IPS DF 4.7 (cell line): ENCODE results near the gene MARK4.
"Not testable (repeated sequence)": the region's sequence is repeated elsewhere in the genome, so short reads cannot be mapped to it uniquely, and the experiment has no call there.

Experiments used
- DNase-seq: peaks from one replicate; pipeline ENCODE4 v3.0.0-alpha.2; 2013; ENCODE audit warnings: low spot score; ENCODE audit errors: extremely low read depth

MARK4 gene

DNA sequence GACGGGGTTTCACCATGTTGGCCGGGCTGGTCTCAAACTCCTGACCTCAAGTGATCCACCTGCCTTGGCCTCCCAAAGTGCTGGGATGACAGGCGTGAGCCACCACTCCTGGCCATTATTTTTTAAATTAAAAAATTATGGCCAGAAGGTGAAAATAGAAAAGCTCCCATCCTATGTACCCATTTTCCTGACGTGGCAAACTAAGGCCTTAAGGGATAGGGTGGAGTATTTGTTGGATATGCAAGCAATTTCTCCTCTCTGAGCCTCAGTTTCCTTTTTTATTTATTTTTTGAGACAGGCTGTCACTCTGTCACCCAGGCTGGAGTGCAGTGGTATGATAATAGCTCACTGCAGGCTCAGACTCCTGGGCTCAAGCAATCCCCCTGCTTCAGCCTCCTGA lies 83.8 kb downstream of the MARK4 start:
- not testable (repeated sequence) for DNase-seq

DNA sequence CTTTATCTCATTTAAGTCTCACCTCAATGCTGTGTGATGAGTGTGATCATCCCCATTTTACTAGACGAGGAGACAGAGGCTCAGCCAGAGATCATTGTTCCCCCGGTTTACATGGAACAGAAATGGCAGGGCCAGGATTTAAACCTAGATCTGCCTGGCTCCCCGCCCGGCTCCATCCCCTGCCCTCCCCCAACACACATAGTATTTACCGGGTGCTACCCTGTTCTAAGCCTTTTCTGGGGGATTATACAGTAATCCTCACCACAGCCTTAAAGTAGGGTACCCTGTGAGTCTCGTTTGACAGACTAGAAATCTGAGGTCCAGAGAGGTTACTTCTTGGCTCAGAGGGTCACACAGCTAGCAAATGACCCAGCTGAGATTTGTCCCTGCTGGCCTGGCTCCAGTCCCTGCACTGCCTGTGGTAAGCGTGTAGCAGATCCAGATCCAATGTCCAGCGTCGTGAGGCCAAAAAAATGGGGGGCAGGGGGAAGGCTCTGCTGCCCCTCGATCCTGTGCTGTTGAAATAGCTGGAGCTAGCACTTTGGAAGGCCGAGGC lies 85.7 kb downstream of the MARK4 start:
- DNase-seq, result no peak

DNA sequence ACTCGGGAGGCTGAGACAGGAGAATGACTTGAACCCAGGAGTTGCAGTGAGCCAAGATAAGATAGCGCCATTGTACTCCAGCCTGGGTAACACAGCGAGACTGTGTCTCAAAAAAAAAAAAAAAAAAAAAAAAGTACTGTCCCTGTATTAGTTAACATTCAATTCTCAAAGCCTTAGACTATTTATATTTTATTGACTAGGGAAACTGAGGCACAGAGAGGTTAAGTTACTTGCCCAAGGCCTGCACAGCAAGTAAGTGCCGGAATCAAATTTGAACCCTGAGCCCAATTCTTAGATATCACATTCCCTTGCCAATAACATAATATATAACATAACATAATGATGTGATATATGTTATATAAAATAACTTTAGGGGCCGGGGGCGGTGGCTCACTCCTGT lies 88.6 kb downstream of the MARK4 start:
- no peak for DNase-seq

DNA sequence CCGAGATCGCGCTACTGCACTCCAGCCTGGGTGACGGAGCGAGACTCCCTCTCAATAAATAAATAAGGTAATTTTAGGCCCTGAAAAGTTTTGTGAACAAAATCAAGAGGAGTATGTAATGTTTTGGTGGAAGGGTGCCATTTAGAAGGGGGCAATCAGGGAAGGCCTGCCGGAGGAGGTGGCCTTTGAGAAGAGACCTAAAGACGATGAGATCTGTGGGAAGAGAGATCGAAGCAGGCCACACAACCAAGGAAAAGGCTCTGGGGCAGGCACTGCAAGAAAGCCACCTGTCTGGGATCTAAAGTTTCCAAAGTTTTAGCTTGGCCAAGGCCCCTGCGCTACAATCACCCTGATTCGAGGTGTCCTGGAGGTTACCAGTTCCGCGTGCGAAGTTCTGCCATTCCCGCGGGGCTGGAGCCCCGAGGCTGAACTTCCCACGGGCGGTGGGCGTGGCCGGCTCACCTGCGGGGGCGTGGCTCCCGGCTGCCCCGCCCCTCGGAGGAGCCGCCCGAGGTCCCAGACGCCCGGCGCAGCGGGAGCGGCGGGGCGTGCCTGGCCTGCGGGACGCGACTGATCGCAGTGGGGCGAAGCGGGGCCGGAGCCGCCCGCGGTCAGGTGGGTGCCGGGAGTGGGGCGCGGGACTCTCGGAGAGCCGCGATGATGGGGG lies 89.3 kb downstream of the MARK4 start, which contains the start of gene KLC3:
Gene KLC3 (plus strand): TSS at position 519 of the 667 bp plus-strand sequence. CDS start 4,792 bp downstream, outside the sequence.
- no peak for DNase-seq

DNA sequence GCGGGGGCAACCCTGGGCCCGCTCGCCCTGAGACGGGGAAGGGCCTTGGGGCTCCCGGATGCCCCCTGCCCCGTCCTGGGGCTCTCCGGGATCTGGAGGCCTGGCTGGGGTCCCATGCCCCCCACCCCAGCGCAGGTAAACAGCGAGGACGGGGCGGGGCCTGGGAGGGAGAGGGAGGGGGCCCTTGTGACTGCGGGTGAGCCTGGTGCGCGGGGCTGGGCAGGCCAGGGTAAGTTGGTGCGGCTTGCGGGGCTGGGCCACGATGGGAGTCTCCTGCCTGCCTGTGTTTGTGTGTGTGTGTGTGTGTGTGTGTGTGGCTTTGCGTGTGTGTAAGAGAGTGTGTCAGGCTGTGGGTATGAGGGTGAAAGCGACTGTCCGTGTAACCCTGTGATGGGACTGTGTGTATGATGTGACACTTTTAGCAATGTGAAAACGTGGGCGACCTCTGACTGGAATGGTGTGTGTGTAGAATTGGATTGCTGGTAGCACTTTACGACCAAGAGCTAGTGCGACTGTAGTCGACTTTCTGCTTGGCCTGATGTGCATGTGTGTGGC lies 89.9 kb downstream of the MARK4 start:
- no peak for DNase-seq

DNA sequence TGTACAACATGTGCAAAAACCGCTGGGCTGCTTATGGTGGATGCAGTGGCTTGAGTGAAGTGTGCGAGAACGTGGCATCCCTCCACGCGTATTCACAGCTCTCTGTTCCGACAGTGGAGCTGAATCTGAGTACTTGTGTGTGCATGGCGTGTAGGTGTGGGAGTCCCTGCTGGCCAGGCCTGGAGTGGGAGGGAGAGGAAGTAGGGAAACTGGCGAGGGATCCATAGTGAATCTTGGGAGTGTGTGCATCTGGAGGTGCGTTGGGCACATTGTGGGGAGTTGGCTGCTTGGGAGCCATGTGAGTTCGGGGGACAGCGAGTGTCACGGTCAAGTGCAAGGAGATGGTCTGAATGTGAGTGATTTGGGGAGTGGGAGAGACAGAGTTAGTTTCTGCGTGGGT lies 91.8 kb downstream of the MARK4 start:
- DNase-seq, result no peak

DNA sequence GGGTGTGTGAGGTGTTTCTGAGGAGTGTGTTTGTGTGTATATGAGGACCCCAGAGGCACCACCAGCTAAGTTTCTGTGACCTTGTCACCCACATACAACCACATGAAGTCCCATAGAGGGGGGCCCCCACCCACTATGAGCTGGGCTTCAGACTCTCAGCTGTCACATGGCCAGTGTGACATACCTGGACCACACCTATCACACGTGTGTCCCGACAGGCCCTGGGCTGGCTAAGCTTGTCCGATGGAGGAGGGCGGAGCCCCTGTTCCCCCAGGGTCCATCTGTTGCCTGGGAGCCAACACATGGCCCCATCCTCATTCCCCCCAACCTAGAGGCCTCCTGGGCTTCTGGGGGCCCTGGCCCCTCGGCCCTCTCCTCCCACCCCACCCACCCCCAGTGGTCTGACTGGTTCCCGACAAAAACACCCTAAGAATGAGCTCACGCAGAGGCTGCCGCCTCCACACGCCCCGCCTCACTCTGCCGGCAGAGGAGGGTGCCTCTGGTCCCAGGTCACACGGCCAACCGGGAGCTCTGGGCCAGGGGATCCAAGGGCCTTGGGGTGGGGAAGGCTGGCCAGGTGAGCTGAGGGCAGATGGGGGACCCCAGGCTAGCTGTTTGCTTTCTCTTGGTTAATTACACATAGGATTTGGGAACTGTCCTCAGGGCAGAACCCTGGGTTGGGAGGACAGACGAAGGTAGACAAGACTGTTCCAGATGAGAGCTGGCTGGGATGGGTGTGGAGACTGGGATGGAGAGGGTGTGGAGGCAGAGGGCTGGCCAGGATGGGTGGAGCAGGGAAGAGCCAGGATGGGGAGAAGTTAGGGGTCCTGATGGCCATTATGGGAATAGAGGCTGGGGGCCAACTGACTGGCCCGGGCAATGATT lies 93.8 kb downstream of the MARK4 start:
- no peak for DNase-seq

DNA sequence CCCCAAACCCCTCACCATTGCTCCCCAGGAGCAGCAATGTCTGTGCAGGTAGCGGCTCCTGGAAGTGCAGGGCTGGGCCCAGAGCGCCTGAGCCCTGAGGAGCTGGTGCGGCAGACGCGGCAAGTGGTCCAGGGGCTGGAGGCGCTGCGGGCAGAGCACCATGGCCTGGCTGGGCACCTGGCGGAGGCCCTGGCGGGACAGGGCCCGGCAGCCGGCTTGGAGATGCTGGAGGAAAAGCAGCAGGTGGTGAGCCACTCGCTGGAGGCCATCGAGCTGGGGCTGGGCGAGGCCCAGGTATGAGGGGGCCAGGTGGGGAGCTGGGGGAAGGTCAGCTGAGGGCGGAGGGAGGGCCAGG lies 94.4 kb downstream of the MARK4 start:
- DNase-seq, result no peak

DNA sequence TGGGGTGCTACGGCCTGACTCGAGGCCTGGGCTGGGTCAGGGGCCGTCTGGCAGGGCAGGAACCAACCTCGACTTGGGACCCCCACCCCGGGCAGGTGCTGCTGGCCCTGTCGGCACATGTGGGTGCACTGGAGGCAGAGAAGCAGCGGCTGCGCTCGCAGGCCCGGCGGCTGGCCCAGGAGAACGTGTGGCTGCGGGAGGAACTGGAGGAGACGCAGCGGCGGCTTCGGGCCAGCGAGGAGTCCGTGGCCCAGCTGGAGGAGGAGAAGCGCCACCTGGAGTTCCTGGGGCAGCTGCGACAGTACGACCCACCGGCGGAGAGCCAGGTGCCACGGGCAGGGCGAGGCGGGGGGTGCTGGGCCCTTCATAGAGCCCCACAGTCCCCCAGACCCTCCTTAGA lies 95.4 kb downstream of the MARK4 start:
- DNase-seq, result no peak

DNA sequence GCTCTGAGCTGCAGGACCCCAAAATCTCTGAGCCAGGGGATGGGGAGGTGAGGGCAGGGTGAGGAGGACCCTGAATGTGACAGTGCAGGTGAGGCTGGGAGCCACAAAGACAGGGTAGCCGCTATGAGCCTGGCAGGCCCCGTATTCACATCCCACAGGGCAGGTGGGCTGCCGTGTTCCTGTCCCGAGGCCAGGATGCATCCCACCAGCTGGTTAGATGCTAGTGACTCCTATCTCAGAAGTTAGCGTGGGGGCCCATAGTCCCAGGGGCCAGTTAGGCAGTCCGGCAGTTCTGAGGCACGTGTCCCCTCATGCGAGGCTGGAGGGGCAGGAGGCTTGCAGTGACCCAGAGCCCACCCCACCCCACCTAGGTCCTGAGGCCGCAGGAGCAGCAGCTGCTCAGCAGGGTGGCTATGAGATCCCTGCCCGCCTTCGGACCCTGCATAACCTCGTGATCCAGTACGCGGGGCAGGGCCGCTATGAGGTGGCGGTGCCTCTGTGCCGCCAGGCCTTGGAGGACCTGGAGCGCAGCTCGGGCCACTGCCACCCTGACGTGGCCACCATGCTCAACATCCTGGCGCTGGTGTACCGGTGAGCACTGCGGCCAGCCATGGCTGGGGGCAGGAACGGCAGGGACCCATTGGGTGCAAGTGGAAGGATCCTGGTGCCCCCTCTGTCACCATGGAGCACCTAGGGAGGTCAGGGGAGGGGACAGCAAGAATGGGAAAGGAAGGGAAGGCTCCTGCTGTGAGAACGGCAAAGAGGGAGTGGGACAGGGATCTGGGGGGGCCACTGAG lies 96.7 kb downstream of the MARK4 start:
- no peak for DNase-seq

DNA sequence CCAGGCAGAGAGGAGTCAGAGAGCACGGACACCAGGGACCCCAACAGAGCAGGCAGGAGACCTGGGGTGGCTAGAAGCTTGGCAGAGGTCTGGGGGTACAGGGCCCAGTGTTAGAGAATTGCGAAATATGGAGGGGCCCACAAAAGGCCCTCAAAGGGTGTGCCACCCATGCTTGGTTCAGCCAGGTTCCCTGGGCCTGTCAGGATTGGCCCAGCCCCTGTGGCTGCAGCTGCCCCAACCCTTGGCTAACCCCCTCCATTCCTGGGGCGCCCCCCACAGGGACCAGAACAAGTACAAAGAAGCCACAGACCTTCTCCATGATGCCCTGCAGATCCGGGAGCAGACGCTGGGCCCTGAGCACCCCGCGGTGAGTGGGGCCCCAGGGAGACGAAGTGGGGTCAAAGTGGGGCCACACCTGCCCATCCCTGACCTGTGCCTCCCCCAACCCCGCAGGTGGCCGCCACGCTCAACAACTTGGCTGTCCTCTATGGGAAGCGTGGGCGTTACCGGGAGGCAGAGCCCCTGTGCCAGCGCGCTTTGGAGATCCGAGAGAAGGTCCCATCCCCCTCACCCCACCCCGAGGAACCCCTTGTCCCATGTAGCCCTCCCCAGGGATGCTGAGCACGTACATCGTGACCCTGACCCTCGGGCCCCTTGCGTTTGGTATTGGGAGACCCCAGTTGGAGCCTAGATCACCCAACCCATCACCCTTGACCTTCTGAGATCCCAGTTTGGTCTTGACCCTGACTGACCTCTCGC lies 97.5 kb downstream of the MARK4 start:
- DNase-seq, result no peak

DNA sequence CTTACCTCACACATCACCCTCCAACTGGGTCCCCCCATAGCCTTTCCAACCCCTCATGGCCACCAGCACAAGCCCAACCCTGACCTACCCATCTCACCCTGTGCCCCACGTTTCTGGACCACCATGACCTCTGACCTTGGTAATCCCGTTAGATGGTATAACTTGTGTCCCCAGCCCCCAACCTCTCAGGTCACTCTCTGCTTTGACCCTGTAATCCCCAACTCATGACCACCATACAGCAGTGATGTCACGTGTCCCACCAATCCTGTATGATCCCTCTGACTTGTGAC lies 98.0 kb downstream of the MARK4 start:
- no peak for DNase-seq

DNA sequence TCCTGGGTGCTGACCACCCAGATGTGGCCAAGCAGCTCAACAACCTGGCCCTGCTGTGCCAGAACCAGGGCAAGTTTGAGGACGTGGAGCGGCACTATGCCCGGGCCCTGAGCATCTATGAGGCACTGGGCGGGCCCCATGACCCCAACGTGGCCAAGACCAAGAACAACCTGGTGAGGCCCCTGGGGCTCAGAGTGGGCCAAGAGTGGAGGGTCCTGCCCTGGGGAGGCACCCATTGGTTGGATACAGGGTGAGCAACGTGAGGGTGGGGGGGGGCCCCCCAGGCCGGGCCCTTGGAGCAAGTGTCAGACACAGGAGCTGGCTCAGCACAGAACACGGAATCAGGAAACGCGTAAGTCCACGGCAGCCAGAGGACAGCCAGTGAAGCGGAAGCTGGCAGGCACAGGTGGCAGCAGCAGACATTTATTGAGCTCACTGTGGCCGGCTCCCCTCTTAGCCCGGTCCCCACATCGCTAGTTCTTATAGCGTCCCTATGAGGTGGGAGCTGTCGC lies 98.4 kb downstream of the MARK4 start:
- DNase-seq, result no peak

DNA sequence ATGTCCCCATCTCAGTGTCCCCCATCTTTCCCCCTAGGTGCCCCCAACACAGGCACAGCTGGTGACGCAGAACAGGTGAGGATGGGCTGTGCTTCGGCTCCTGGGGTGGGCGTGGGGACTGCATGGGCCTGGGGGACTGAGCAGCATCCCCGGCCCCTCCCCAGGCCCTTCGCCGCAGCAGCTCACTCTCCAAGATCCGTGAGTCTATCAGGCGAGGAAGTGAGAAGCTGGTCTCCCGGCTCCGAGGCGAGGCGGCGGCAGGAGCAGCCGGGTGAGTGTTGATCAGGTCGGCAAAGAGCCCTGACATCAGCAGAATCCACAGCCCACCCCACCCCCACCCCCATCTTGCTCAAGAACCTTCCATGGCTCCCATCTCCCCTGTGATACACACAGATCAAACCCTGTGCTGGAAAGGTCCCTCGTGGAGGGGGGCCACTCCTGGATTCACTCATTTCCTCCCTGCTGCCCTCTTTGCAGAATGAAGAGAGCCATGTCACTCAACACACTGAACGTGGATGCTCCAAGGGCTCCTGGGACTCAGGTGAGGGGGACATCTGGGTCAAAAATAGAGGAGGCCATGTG lies 99.5 kb downstream of the MARK4 start:
- no peak for DNase-seq

DNA sequence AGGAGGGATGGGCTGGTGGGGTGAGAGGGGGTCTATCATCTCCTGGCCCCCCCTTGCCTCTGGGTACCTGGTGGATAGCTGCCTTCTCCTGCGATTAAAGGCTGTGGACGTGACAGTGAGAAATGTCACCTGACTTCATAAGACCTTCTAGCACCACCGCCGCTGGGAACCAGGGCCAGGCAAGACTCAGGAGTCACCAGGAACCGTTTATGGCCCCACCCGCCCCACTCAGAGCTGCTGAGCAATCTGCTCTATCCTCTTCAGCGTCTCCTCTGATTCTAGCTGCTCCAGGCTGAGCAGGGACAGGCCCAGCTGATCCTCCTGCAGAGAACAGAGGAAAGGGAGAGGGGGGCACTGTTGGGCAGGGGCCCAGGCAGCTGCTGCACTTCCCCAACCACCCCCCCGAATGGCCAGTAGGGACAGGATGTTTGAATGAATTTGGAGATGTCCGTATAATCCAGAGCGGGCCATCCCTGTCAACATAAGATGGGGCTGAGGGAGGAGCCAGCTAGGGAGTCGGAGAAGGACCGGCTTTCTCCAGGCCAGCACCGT lies 100.4 kb downstream of the MARK4 start:
- DNase-seq, result no peak

DNA sequence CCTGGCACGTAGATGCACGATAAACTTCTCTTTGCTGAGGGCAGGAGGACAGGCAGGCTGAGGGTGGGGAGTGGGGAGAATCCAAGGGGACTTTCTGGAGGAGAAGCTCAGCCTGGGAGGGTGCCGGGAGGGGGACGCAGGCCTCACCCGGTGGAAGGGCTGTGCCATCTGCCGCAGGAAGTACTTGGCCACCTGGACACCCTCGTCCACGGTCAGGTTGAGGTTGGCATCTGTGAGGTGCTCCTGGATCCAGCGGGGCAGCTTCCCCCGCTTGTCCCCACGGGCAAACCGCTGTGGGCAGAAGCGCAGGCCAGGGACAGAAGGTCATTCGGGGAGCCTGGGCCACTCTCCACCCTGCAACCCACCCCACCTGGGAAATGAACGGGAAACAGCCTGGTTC lies 101.0 kb downstream of the MARK4 start:
- DNase-seq, result no peak

DNA sequence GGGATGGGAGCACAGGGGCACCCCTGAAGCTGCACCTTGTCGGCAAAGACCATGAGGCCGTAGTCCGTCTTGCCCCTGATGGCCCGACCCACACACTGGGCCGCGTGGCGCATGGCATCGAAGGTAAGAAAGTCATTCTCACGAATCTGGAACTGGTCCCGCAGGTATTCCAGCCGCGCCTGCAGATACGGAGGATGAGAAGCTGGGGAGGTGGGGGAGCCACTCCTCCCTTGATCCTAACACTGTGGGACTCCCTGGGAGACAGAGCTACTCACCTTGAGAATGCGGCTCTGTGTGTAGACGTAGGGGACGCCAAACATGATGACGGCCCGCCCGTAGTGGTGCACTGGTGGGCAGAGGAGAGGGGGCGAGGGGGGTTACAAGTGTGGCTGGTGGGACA lies 101.4 kb downstream of the MARK4 start:
- DNase-seq, result no peak

DNA sequence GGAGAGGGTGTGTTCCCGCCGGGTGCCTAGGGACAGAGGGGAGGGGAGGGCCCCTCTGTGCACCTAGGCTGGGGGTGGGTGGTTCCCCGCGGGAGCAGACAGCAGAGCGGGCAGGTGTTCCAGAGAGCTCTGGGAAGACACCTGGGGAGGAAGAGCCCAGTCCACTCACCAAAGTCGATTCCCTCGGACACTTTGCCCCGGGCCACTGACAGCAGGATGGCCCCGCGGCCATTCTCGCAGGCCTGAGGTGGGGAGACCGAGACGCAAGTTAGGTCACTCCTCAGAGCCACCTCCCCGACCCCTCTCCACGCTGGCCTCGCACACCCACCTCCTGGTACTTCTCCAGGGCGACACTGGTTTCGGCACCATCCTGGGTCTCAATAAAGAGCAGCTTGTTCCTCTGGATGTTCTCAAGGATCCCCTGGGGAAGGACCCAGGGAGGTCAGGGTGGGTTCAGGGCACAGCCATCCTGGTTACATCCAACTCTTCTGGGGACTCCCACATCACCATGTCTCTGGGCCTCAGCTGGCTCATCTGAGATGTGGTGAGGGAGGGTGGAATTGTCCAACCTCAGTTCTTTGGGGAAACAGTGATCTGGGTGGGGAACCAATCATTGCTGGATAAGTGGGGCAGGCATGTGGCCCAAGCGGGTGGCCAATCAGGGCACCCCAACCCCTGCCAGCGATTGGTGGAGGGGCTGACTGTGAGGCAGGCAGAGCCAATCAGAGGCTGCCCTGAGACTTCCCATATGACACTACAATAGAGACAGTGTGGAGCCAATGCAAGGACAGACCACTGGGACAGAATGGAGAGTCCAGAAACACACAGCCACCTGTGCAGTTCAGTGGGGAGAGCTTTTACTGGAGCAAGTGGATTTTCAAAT lies 102.1 kb downstream of the MARK4 start:
- DNase-seq, result no peak

DNA sequence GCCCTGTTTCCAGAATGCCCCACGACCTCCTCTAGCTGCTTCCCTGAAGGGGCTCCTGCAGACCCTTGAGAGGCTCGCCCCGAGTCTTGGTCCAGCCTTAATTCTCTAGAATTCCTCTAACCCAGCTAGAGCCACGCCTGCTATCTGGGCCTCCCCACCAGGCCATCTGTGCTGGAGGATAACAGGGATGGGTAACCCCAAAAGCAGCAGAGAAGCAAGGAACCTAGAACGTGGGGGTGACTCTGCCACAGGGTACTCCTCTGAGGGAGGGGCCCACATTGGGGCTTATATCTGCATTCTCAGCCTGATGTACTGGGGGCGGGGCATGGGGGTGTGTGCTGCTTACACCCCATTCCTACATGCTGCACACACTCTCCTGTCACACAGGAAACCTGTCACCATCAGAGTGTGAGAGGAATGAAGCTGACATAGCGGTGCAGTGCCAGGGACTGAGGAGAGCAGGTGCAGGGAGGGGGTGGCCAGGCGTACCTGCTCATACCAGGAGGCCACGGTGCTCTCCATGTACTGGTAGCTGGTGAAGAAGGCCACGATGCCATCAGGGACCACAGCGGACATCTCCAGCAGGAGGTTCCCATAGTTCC lies 103.3 kb downstream of the MARK4 start:
- DNase-seq, result no peak
